Keratinocyte (primary cell): ENCODE measurements around the gene SLC41A3.

Source experiments
- EZH2 ChIP-seq: IDR thresholded peaks from one replicate; pipeline ENCODE4 v1.6.1; 2012; ENCODE audit warnings: inconsistent platforms, mild to moderate bottlenecking, low read length, moderate library complexity
- TF ChIP-seq, protein P1 (sequence below), 3 experiments: IDR thresholded peaks in 1 of 3; conservative IDR thresholded peaks in 1 of 3; optimal IDR thresholded peaks in 1 of 3; 2 replicates in 2 of 3; 3 replicates in 1 of 3; pipeline versions ENCODE3 to v1.5.1; 2011; ENCODE audit warnings: low read length in 3 of 3, mild to moderate bottlenecking in 3 of 3, moderate library complexity in 2 of 3, control low read depth in 1 of 3, inconsistent platforms in 1 of 3; ENCODE audit not compliant: insufficient read depth in 2 of 3; ENCODE audit errors: extremely low read depth in 1 of 3

DNA sequence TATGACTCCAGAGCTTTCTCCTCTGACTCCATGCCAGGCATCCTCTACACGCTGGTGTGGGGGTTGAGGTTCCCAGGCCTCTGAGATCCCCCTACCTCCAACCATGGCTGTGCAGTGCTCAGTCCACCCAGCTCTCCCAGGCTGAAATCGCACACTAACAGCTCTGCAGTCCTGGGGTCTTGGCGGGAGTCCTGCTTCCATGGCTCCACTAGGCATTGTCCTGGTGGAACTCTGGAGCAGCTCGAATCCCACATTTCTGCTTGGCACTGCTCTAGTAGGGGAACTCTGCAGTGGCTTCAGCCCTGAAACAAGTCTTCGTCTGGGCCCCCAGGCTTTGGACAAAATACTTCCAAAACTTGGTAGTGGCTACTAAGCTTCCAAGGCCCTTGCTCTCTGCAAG lies 64.2 kb downstream of the SLC41A3 start:
- TF ChIP-seq EZH2, result no peak
- TF ChIP-seq, protein P1, sequence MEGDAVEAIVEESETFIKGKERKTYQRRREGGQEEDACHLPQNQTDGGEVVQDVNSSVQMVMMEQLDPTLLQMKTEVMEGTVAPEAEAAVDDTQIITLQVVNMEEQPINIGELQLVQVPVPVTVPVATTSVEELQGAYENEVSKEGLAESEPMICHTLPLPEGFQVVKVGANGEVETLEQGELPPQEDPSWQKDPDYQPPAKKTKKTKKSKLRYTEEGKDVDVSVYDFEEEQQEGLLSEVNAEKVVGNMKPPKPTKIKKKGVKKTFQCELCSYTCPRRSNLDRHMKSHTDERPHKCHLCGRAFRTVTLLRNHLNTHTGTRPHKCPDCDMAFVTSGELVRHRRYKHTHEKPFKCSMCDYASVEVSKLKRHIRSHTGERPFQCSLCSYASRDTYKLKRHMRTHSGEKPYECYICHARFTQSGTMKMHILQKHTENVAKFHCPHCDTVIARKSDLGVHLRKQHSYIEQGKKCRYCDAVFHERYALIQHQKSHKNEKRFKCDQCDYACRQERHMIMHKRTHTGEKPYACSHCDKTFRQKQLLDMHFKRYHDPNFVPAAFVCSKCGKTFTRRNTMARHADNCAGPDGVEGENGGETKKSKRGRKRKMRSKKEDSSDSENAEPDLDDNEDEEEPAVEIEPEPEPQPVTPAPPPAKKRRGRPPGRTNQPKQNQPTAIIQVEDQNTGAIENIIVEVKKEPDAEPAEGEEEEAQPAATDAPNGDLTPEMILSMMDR (optimal IDR thresholded peaks at IDR 0.05 in 1 of 3, IDR thresholded peaks at IDR 0.05 in 1 of 3, conservative IDR thresholded peaks at IDR 0.05 in 1 of 3; ENCODE audit: extremely low read depth in 1 of 3, insufficient read depth in 2 of 3, low read length in 3 of 3), result no peak
